GM19023 (cell line): Measurements from ENCODE around the gene NFATC2.
"Not testable (repeated sequence)": the region's sequence is repeated elsewhere in the genome, so short reads cannot be mapped to it uniquely, and the experiment has no call there.

ENCODE experiments used
- ATAC-seq: cut with Tn5 transposase; IDR thresholded peaks from one replicate; pipeline ENCODE4 v1.9.1; 2021; ENCODE audit warnings: mild to moderate bottlenecking, moderate library complexity; ENCODE audit not compliant: unreplicated experiment

The NFATC2 gene

GRCh38 chr20:51540580-51540979 is 1.9 kb downstream of the NFATC2 start:
- no peak for ATAC-seq

GRCh38 chr20:51540074-51540473 is 2.4 kb downstream of the NFATC2 start:
- not testable (repeated sequence) for ATAC-seq

GRCh38 chr20:51536116-51537069 is 6.1 kb downstream of the NFATC2 start:
- ATAC-seq: no peak

- ATAC-seq: no peak
Measured at GRCh38 chr20:51535674-51536073, 6.8 kb downstream of the NFATC2 start.

- ATAC-seq: no peak
Measured at GRCh38 chr20:51535075-51535386, 7.5 kb downstream of the NFATC2 start.

GRCh38 chr20:51533291-51534172 is 9.0 kb downstream of the NFATC2 start:
- ATAC-seq: no peak

- ATAC-seq: no peak
Measured at GRCh38 chr20:51532577-51533191, 9.8 kb downstream of the NFATC2 start.

GRCh38 chr20:51531712-51532456 is 10.6 kb downstream of the NFATC2 start:
- ATAC-seq: no peak

GRCh38 chr20:51531141-51531710 is 11.3 kb downstream of the NFATC2 start:
- ATAC-seq: peak; percentile 60

GRCh38 chr20:51529758-51530157 is 12.8 kb downstream of the NFATC2 start:
- ATAC-seq: no peak

GRCh38 chr20:51529081-51529681 is 13.3 kb downstream of the NFATC2 start:
- no peak for ATAC-seq

- no peak for ATAC-seq
Measured at GRCh38 chr20:51528263-51529027, 14.1 kb downstream of the NFATC2 start.

- no peak for ATAC-seq
Measured at GRCh38 chr20:51526754-51527153, 15.8 kb downstream of the NFATC2 start.

- ATAC-seq: no peak
Measured at GRCh38 chr20:51526106-51526470, 16.4 kb downstream of the NFATC2 start.

GRCh38 chr20:51525241-51526105 is 17.0 kb downstream of the NFATC2 start:
- ATAC-seq: no peak

- ATAC-seq: no peak
Measured at GRCh38 chr20:51523276-51524013, 19.1 kb downstream of the NFATC2 start.

GRCh38 chr20:51522207-51522606 is 20.3 kb downstream of the NFATC2 start:
- ATAC-seq: no peak

GRCh38 chr20:51517839-51518238 is 24.7 kb downstream of the NFATC2 start:
- no peak for ATAC-seq
